ENCODE data around the gene NELL1.

GRCh38 chr11:21460082-21460481, 790.7 kb downstream of the NELL1 start:
- TF ChIP-seq CTCF (IDR thresholded peaks at IDR 0.05 in 8 of 11, conservative IDR thresholded peaks at IDR 0.05 in 3 of 11) (no peak), POLR2A (IDR thresholded peaks at IDR 0.05) (no peak), POLR2AphosphoS5 (IDR thresholded peaks at IDR 0.05) (no peak)

All from spleen (tissue), 7 donors.